Colonic mucosa (tissue), 4 donors: Measurements from ENCODE around the gene ELMO1. TPM values are rescaled to one million over a fixed set of nuclear protein-coding genes. Genes with fewer than 3 reads are reported as not detected.

Source experiments
- DNase-seq: peaks from one replicate; pipeline ENCODE4 v3.0.0-alpha.2; 2020
- H3K27ac ChIP-seq: fragments of 200-600 bp; one replicate; pipeline ENCODE4 v1.8.0; 2021
- H3K27me3 ChIP-seq: fragments of 200-600 bp; one replicate; pipeline ENCODE4 v1.8.0; 2021
- H3K36me3 ChIP-seq: fragments of 200-600 bp; one replicate; pipeline ENCODE4 v1.8.0; 2021
- H3K4me1 ChIP-seq: fragments of 200-600 bp; one replicate; pipeline ENCODE4 v1.8.0; 2021; ENCODE audit warnings: mild to moderate bottlenecking
- H3K4me3 ChIP-seq: fragments of 200-600 bp; one replicate; pipeline ENCODE4 v1.8.0; 2021
- H3K9ac ChIP-seq, 2 donors: one replicate each; pipeline ENCODE4 v1.7.0; 2013; ENCODE audit warnings: control low read depth in 2 of 2, low read depth in 2 of 2, low read length in 2 of 2
- H3K9me3 ChIP-seq: fragments of 200-600 bp; one replicate; pipeline ENCODE4 v1.8.0; 2021
- intact Hi-C: fragments of 100-400 bp; cut with DNase I; formaldehyde crosslinking; loops from one replicate; pipeline ENCODE4 v1.14.1; 2022
- total RNA-seq, 2 donors: library from RNA; stranded (reverse); fragmentation: NEBNext Ultra II Directional in 1 of 2; extraction: Animal tissue kit (Norgen Biotek cat#: 25700) in 1 of 2; gene quantifications; one replicate each; pipeline ENCODE4 v1.2.1, GENCODE V29; 2021
- TF ChIP-seq, protein P1 (sequence below): fragments of 200-600 bp; IDR thresholded peaks from one replicate; pipeline ENCODE4 v1.8.0; 2022; ENCODE audit warnings: antibody characterized with exemption, mild to moderate bottlenecking
- donor health status: healthy.
- donor health status: DM: no; HTN: no; CAD: no.
- donor health status: DM: no; HTN: no; CAD: no.

The ELMO1 gene
- total RNA-seq, 2 donors from 2014 or later = 4.2 to 4.7 TPM

DNA sequence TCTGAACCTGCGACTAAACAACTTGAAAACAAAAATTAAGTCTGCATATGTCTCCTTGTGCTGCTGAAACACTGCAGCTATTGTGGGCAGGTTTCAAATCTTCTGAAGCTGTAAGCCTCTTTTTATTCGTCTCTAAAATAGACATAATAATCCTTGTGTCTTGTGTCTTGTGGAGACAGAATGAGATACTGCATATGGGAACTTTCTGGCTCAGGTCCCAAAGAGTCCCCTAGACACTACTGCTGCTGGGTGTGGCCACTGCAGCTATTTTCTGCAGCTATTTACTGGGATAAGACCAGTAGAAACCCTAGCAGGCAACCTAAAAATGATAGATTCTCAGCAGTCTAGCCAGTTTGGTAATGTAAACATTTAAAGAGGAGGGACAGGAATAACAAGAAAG is 252.0 kb downstream of the ELMO1 start:
- intact Hi-C loops = loop anchor here (5.0 kb wide), 1 partner anchor 724 kb away; no protein-coding TSS in a partner anchor
- no peaks in the 10 kb centered on the region for H3K9me3 ChIP-seq

DNA sequence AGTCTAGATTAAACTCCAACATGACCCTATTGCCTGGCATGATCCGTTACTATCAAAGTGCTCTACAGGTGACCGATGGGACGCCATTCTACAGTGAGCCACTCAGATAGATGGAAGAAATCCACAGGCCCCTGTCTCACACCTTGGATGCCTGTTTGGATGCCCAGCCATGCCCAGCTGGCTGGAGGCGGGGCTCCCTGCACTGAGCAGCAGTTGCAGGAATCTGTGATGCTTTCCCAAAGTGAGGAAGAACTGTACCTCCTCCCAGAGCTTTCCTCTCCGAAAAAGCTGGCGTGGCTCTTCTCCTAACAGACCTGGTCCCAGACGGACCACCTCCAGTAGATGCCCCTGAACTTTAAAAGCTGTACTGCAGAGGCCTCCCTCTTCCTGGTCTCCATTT is 253.3 kb downstream of the ELMO1 start:
- Histone ChIP-seq H3K27me3 (no peaks in the 10 kb centered on the region), H3K4me3 (no peak overlapping the region), H3K4me1 (no peaks in the 10 kb centered on the region), H3K27ac (no peak overlapping the region), H3K36me3 (no peaks in the 10 kb centered on the region), H3K9me3 (no peaks in the 10 kb centered on the region), H3K9ac (no peak overlapping the region)
- TF ChIP-seq, protein P1, sequence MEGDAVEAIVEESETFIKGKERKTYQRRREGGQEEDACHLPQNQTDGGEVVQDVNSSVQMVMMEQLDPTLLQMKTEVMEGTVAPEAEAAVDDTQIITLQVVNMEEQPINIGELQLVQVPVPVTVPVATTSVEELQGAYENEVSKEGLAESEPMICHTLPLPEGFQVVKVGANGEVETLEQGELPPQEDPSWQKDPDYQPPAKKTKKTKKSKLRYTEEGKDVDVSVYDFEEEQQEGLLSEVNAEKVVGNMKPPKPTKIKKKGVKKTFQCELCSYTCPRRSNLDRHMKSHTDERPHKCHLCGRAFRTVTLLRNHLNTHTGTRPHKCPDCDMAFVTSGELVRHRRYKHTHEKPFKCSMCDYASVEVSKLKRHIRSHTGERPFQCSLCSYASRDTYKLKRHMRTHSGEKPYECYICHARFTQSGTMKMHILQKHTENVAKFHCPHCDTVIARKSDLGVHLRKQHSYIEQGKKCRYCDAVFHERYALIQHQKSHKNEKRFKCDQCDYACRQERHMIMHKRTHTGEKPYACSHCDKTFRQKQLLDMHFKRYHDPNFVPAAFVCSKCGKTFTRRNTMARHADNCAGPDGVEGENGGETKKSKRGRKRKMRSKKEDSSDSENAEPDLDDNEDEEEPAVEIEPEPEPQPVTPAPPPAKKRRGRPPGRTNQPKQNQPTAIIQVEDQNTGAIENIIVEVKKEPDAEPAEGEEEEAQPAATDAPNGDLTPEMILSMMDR = no peak
- intact Hi-C loops = loop anchor here (5.0 kb wide), 1 partner anchor 723 kb away; no protein-coding TSS in a partner anchor
- no peak for DNase-seq

More for the DNA sequence above, 252.0 kb downstream of the ELMO1 start:
- H3K4me3 ChIP-seq = no peak overlapping the region
- H3K36me3 ChIP-seq = no peaks in the 10 kb centered on the region
- H3K27ac ChIP-seq = no peak overlapping the region
- H3K9ac ChIP-seq = no peak overlapping the region
- DNase-seq = no peak
- TF ChIP-seq, protein P1 = no peak
- peaks cover 3% of the 10 kb centered on the region for H3K4me1 ChIP-seq
- no peaks in the 10 kb centered on the region for H3K27me3 ChIP-seq

DNA sequence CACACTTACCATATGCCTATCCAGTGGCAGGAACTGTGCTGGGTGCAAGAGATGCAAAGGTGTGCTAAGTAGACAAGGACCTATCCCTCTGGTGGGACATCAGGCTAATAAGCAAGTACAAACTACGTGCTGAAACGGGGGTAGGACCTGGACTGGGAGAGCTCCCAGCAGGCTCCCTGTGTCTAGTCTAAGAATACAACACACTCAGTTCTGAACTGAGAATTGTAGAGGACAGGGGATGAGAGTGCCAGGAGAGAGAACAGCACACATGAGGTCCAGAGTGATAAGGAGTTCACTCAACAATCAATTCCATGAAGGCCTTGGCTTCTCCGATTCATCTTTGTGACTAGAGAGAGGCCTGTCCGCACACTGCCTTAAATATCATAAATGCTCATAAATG is 253.7 kb downstream of the ELMO1 start:
- Histone ChIP-seq H3K9ac (no peak overlapping the region), H3K27ac (no peak overlapping the region), H3K36me3 (no peaks in the 10 kb centered on the region), H3K9me3 (no peaks in the 10 kb centered on the region), H3K4me3 (no peak overlapping the region), H3K27me3 (no peaks in the 10 kb centered on the region), H3K4me1 (no peaks in the 10 kb centered on the region)
- TF ChIP-seq, protein P1 = no peak
- intact Hi-C loops = loop anchor here (5.0 kb wide), 1 partner anchor 723 kb away; no protein-coding TSS in a partner anchor
- DNase-seq = no peak

DNA sequence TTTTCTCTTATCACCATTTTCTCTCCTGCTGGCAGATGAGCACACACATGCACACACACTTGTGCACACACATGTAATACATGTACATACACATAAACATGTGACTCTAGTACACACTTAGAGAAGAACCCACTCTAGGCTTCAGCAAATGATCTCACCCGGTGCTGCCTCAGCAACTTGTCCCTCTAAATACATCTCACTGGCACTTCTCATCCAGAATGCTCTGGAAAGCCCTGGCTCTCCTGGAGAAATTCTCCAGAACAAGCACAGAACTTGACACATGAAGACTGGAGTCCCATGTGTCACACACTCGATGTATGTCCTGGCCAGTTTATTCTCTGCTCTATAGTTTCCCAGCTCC is 254.9 kb downstream of the ELMO1 start:
- H3K27me3 ChIP-seq = no peaks in the 10 kb centered on the region
- H3K4me1 ChIP-seq = no peaks in the 10 kb centered on the region
- no peak overlapping the region for H3K9ac ChIP-seq
- no peaks in the 10 kb centered on the region for H3K9me3 ChIP-seq
- H3K27ac ChIP-seq = no peak overlapping the region
- no peak for DNase-seq
- no peak overlapping the region for H3K4me3 ChIP-seq
- TF ChIP-seq, protein P1 = no peak
- H3K36me3 ChIP-seq = no peaks in the 10 kb centered on the region
- intact Hi-C loops = no loop called here

DNA sequence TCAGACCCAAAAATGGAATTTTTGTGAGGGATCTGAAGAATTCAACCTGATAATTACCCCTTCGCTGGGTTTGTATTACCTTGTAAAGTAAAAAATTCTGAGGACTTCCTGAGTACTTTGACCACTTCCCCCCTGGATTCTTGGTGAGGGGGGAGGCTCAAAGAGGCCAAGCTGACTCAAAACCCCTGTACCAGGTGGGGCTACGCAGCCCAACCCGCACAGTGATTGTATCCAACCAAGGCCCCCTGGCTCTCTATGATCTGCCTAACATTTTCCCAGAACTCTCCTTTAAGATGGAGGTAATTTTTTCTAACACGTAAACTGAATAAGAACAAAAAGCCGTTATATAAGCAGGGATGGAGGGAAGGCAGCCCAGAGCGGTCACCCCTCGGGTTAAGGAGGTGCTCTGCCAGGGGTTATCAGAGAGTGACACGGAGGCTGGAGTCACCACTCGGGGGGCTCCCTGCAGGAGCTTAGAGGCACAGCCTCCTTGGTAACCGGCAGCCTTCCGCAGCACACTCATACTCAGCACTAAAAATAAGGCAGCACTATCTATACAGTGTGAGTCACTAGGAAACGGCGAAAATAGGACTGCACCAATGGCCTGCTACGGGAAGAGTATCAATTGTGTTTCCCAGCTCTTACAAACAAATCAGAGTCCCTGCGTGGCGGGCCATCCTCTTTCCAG is 255.4 kb downstream of the ELMO1 start:
- H3K27ac ChIP-seq = no peak overlapping the region
- intact Hi-C loops = no loop called here
- H3K9ac ChIP-seq = no peak overlapping the region
- H3K27me3 ChIP-seq = no peaks in the 10 kb centered on the region
- TF ChIP-seq, protein P1 = no peak
- no peaks in the 10 kb centered on the region for H3K36me3 ChIP-seq
- H3K4me1 ChIP-seq = no peaks in the 10 kb centered on the region
- H3K9me3 ChIP-seq = no peaks in the 10 kb centered on the region
- no peak overlapping the region for H3K4me3 ChIP-seq
- no peak for DNase-seq
